HepG2 (cell line): ENCODE data around the gene CYP4F22. TPM values are rescaled to one million over a fixed set of nuclear protein-coding genes. Genes with fewer than 3 reads are reported as not detected.

Experiments used
- ATF5 ChIP-seq: sonication (generic); formaldehyde crosslinking; IDR thresholded peaks from 2 replicates; pipeline ENCODE4 v1.4.0; 2020; ENCODE audit warnings: mild to moderate bottlenecking, low read depth, missing genetic modification reagents
- DNMT1 ChIP-seq: sonication (generic); formaldehyde crosslinking; IDR thresholded peaks from 2 replicates; pipeline ENCODE4 v1.5.1; 2020; ENCODE audit warnings: mild to moderate bottlenecking, missing genetic modification reagents
- NFIC ChIP-seq: IDR thresholded peaks from 2 replicates; pipeline ENCODE4 v1.6.1; 2012; ENCODE audit warnings: mild to moderate bottlenecking, low read length, inconsistent platforms
- ZNF337 ChIP-seq: sonication (generic); formaldehyde crosslinking; IDR thresholded peaks from 2 replicates; pipeline ENCODE4 v1.5.1; 2020; ENCODE audit warnings: missing genetic modification reagents, low read depth, mild to moderate bottlenecking, borderline replicate concordance
- ZNF33A ChIP-seq: sonication (generic); formaldehyde crosslinking; IDR thresholded peaks from 2 replicates; pipeline ENCODE4 v1.5.1; 2020; ENCODE audit warnings: missing genetic modification reagents, mild to moderate bottlenecking, moderate library complexity, borderline replicate concordance
- ZNF564 ChIP-seq: sonication (generic); formaldehyde crosslinking; IDR thresholded peaks from 2 replicates; pipeline ENCODE4 v1.8.1; 2023; ENCODE audit warnings: mild to moderate bottlenecking, missing genetic modification reagents
- ZNF605 ChIP-seq: sonication (generic); formaldehyde crosslinking; IDR thresholded peaks from 2 replicates; pipeline ENCODE4 v1.8.0; 2022; ENCODE audit warnings: mild to moderate bottlenecking, missing genetic modification reagents
- ZNF619 ChIP-seq: sonication (generic); formaldehyde crosslinking; IDR thresholded peaks from 2 replicates; pipeline ENCODE4 v1.4.0; 2020; ENCODE audit warnings: mild to moderate bottlenecking, missing genetic modification reagents
- ZNF703 ChIP-seq: sonication (generic); formaldehyde crosslinking; IDR thresholded peaks from 2 replicates; pipeline ENCODE4 v1.5.1; 2020; ENCODE audit warnings: missing genetic modification reagents, mild to moderate bottlenecking, moderate library complexity, borderline replicate concordance
- ZNF772 ChIP-seq: sonication (generic); formaldehyde crosslinking; IDR thresholded peaks from 2 replicates; pipeline ENCODE4 v1.5.0; 2020; ENCODE audit warnings: mild to moderate bottlenecking, missing genetic modification reagents
- ZNF773 ChIP-seq: sonication (generic); formaldehyde crosslinking; IDR thresholded peaks from 2 replicates; pipeline ENCODE4 v1.4.0; 2020; ENCODE audit warnings: missing genetic modification reagents, borderline replicate concordance
- ZNF788 ChIP-seq: sonication (generic); formaldehyde crosslinking; IDR thresholded peaks from 2 replicates; pipeline ENCODE4 v1.5.0; 2020; ENCODE audit warnings: mild to moderate bottlenecking, missing genetic modification reagents, borderline replicate concordance
- polyA plus RNA-seq, 8 experiments: library from polyadenylated mRNA; depleted of rRNA in 3 of 8; stranded (reverse) in 7 of 8; unstranded in 1 of 8; fragments of >200 nt; fragmentation: Illumina TruSeq in 4 of 8; extraction: Trizol in 4 of 8; gene quantifications; 2 replicates each; pipeline versions ENCODE4 v1.2.1 to v1.2.3, GENCODE V29; 2011 to 2016; ENCODE audit warnings: low read depth in 4 of 8, missing spikeins in 1 of 8, mixed read lengths in 1 of 8; ENCODE audit not compliant: insufficient read depth in 1 of 8
- total RNA-seq, 5 experiments: library from RNA; depleted of rRNA; stranded (reverse); fragments of >200 nt; fragmentation: Illumina TruSeq; extraction: Trizol; gene quantifications; 2 replicates each; pipeline ENCODE4 v1.2.3, GENCODE V29; 2016; ENCODE audit warnings: low read depth in 1 of 5
- TF ChIP-seq, protein P1 (sequence below): sonication (generic); formaldehyde crosslinking; IDR thresholded peaks from 2 replicates; pipeline ENCODE4 v1.9.0; 2021; ENCODE audit warnings: missing genetic modification reagents, mild to moderate bottlenecking, borderline replicate concordance
- TF ChIP-seq, protein P2 (sequence below): sonication (generic); formaldehyde crosslinking; IDR thresholded peaks from 2 replicates; pipeline ENCODE4 v1.5.0; 2020; ENCODE audit warnings: mild to moderate bottlenecking, missing genetic modification reagents
- TF ChIP-seq, protein P3 (sequence below): sonication (generic); formaldehyde crosslinking; IDR thresholded peaks from 2 replicates; pipeline ENCODE4 v1.9.0; 2021; ENCODE audit warnings: missing genetic modification reagents, borderline replicate concordance
- TF ChIP-seq, protein P4 (sequence below): sonication (generic); formaldehyde crosslinking; IDR thresholded peaks from 2 replicates; pipeline ENCODE4 v1.4.0; 2020; ENCODE audit warnings: missing genetic modification reagents, borderline replicate concordance
- TF ChIP-seq, protein P5 (sequence below): sonication (generic); formaldehyde crosslinking; IDR thresholded peaks from 2 replicates; pipeline ENCODE4 v1.5.0; 2020; ENCODE audit warnings: missing genetic modification reagents, mild to moderate bottlenecking, borderline replicate concordance

CYP4F22 gene
- total and polyA plus RNA-seq, 2 of the 13 experiments (the other 11 are each of a cell fraction or from before 2014, with no cell fraction given), result 0.05 TPM; not detected in 1

DNA sequence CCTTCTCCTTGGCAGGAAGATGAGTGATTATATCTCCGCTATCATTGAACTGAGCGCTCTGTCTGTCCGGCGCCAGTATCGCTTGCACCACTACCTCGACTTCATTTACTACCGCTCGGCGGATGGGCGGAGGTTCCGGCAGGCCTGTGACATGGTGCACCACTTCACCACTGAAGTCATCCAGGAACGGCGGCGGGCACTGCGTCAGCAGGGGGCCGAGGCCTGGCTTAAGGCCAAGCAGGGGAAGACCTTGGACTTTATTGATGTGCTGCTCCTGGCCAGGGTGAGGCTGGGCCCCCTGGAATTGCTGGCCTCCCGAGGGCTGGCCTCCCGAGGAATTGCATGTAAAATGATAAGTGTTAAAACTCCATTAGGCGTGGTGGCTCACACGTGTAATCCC is 32.1 kb downstream of the CYP4F22 start (continued):
- TF ChIP-seq, protein P1, sequence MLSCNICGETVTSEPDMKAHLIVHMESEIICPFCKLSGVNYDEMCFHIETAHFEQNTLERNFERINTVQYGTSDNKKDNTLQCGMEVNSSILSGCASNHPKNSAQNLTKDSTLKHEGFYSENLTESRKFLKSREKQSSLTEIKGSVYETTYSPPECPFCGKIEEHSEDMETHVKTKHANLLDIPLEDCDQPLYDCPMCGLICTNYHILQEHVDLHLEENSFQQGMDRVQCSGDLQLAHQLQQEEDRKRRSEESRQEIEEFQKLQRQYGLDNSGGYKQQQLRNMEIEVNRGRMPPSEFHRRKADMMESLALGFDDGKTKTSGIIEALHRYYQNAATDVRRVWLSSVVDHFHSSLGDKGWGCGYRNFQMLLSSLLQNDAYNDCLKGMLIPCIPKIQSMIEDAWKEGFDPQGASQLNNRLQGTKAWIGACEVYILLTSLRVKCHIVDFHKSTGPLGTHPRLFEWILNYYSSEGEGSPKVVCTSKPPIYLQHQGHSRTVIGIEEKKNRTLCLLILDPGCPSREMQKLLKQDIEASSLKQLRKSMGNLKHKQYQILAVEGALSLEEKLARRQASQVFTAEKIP (CRISPR knock-in tag), result no peak
- TF ChIP-seq ZNF337 (no peak), ZNF564 (CRISPR knock-in tag) (no peak), ZNF773 (no peak), ZNF772 (no peak), ZNF33A (CRISPR knock-in tag) (no peak), ZNF619 (CRISPR knock-in tag) (no peak), ZNF788 (CRISPR knock-in tag) (no peak), ATF5 (CRISPR knock-in tag) (no peak), DNMT1 (CRISPR knock-in tag) (no peak), NFIC (peak; percentile 46; the same call in 1 of the 2 replicates), ZNF703 (no peak), ZNF605 (no peak)
- TF ChIP-seq, protein P2, sequence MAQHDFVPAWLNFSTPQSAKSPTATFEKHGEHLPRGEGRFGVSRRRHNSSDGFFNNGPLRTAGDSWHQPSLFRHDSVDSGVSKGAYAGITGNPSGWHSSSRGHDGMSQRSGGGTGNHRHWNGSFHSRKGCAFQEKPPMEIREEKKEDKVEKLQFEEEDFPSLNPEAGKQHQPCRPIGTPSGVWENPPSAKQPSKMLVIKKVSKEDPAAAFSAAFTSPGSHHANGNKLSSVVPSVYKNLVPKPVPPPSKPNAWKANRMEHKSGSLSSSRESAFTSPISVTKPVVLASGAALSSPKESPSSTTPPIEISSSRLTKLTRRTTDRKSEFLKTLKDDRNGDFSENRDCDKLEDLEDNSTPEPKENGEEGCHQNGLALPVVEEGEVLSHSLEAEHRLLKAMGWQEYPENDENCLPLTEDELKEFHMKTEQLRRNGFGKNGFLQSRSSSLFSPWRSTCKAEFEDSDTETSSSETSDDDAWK (CRISPR knock-in tag), result no peak
- TF ChIP-seq, protein P3, sequence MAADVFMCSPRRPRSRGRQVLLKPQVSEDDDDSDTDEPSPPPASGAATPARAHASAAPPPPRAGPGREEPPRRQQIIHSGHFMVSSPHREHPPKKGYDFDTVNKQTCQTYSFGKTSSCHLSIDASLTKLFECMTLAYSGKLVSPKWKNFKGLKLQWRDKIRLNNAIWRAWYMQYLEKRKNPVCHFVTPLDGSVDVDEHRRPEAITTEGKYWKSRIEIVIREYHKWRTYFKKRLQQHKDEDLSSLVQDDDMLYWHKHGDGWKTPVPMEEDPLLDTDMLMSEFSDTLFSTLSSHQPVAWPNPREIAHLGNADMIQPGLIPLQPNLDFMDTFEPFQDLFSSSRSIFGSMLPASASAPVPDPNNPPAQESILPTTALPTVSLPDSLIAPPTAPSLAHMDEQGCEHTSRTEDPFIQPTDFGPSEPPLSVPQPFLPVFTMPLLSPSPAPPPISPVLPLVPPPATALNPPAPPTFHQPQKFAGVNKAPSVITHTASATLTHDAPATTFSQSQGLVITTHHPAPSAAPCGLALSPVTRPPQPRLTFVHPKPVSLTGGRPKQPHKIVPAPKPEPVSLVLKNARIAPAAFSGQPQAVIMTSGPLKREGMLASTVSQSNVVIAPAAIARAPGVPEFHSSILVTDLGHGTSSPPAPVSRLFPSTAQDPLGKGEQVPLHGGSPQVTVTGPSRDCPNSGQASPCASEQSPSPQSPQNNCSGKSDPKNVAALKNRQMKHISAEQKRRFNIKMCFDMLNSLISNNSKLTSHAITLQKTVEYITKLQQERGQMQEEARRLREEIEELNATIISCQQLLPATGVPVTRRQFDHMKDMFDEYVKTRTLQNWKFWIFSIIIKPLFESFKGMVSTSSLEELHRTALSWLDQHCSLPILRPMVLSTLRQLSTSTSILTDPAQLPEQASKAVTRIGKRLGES (CRISPR knock-in tag), result no peak
- TF ChIP-seq, protein P4, sequence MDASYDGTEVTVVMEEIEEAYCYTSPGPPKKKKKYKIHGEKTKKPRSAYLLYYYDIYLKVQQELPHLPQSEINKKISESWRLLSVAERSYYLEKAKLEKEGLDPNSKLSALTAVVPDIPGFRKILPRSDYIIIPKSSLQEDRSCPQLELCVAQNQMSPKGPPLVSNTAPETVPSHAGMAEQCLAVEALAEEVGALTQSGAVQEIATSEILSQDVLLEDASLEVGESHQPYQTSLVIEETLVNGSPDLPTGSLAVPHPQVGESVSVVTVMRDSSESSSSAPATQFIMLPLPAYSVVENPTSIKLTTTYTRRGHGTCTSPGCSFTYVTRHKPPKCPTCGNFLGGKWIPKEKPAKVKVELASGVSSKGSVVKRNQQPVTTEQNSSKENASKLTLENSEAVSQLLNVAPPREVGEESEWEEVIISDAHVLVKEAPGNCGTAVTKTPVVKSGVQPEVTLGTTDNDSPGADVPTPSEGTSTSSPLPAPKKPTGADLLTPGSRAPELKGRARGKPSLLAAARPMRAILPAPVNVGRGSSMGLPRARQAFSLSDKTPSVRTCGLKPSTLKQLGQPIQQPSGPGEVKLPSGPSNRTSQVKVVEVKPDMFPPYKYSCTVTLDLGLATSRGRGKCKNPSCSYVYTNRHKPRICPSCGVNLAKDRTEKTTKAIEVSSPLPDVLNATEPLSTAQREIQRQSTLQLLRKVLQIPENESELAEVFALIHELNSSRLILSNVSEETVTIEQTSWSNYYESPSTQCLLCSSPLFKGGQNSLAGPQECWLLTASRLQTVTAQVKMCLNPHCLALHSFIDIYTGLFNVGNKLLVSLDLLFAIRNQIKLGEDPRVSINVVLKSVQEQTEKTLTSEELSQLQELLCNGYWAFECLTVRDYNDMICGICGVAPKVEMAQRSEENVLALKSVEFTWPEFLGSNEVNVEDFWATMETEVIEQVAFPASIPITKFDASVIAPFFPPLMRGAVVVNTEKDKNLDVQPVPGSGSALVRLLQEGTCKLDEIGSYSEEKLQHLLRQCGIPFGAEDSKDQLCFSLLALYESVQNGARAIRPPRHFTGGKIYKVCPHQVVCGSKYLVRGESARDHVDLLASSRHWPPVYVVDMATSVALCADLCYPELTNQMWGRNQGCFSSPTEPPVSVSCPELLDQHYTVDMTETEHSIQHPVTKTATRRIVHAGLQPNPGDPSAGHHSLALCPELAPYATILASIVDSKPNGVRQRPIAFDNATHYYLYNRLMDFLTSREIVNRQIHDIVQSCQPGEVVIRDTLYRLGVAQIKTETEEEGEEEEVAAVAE, result no peak
- TF ChIP-seq, protein P5, sequence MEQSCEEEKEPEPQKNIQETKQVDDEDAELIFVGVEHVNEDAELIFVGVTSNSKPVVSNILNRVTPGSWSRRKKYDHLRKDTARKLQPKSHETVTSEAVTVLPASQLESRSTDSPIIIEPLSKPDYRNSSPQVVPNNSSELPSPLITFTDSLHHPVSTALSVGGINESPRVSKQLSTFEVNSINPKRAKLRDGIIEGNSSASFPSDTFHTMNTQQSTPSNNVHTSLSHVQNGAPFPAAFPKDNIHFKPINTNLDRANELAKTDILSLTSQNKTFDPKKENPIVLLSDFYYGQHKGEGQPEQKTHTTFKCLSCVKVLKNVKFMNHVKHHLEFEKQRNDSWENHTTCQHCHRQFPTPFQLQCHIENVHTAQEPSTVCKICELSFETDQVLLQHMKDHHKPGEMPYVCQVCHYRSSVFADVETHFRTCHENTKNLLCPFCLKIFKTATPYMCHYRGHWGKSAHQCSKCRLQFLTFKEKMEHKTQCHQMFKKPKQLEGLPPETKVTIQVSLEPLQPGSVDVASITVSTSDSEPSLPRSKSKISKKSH (CRISPR knock-in tag), result no peak
